Measurements from ENCODE around the gene AXIN2.

AXIN2 gene

GRCh38 chr17:65561452-65562205 lies at the start of gene AXIN2:
Gene AXIN2 (minus strand): TSS chr17:65561648. CDS start chr17:65558620, 3,028 bp downstream.
- peak; percentile 87 for DNase-seq

- no peak for DNase-seq
These were observed 48.3 kb upstream of the AXIN2 start for GRCh38 chr17:65609749-65610148.

- DNase-seq, result no peak
These were observed 47.8 kb upstream of the AXIN2 start for GRCh38 chr17:65609286-65609685.

GRCh38 chr17:65604070-65604469 lies 42.6 kb upstream of the AXIN2 start:
- no peak for DNase-seq

GRCh38 chr17:65601881-65602280 lies 40.4 kb upstream of the AXIN2 start:
- no peak for DNase-seq

- DNase-seq, result no peak
These were observed 39.7 kb upstream of the AXIN2 start for GRCh38 chr17:65601145-65601544.

- no peak for DNase-seq
These were observed 39.1 kb upstream of the AXIN2 start for GRCh38 chr17:65600518-65600917.

GRCh38 chr17:65599650-65600049 lies 38.2 kb upstream of the AXIN2 start:
- DNase-seq, result no peak

GRCh38 chr17:65598746-65599145 lies 37.3 kb upstream of the AXIN2 start:
- no peak for DNase-seq

- DNase-seq, result no peak
These were observed 33.7 kb upstream of the AXIN2 start for GRCh38 chr17:65595071-65595656.

GRCh38 chr17:65593855-65594845 lies 32.7 kb upstream of the AXIN2 start:
- no peak for DNase-seq

- DNase-seq, result peak; percentile 24
These were observed 31.8 kb upstream of the AXIN2 start for GRCh38 chr17:65593092-65593854.

GRCh38 chr17:65592125-65592965 lies 30.9 kb upstream of the AXIN2 start:
- DNase-seq, result no peak

- DNase-seq, result no peak
These were observed 27.9 kb upstream of the AXIN2 start for GRCh38 chr17:65589321-65589720.

GRCh38 chr17:65588181-65588808 lies 26.8 kb upstream of the AXIN2 start:
- no peak for DNase-seq

- DNase-seq, result no peak
These were observed 26.2 kb upstream of the AXIN2 start for GRCh38 chr17:65587534-65588180.

GRCh38 chr17:65586899-65587298 lies 25.5 kb upstream of the AXIN2 start:
- no peak for DNase-seq

GRCh38 chr17:65584604-65585521 lies 23.4 kb upstream of the AXIN2 start:
- DNase-seq, result no peak

- no peak for DNase-seq
These were observed 22.6 kb upstream of the AXIN2 start for GRCh38 chr17:65583921-65584603.
